ENCODE data around the gene RABL6. TPM values are rescaled to one million over a fixed set of nuclear protein-coding genes. Genes with fewer than 3 reads are reported as not detected.
"Not testable (repeated sequence)": the region's sequence is repeated elsewhere in the genome, so short reads cannot be mapped to it uniquely, and the experiment has no call there.

RABL6 gene
- total RNA-seq, 2 experiments from 2014 or later, result 117 to 118 TPM

DNA sequence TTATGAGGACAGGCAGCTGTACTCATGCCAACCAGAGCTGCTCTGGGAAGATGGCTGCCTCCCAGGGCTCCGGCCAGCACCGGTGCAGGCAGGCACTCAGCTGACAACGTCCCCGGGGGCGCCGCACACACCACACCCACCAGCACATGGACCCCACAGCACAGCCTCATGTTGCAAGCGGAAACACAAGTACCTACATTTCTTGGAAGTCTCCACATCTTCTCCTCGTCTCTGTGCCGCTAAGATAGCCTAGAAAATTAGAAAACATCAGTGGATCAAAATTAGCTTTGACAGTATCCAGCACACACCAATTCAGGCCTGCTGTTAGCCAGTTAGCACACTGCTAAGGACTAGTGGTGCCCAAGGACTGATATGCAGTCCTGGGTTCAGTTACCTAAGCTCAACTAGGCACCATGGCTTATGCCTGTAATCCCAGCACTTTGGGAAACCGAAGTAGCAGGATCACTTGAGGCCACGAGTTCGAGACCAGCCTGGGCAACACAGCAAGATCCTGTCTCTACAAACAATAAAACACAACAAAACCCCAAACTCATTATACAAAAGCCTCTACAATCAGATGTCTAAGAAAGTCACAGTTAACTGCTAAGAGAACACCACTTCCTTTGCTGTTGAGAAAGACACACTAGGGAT, 56.0 kb downstream of the RABL6 start:
- H3K4me1 Mint-ChIP-seq (ENCODE audit: low read depth), result peaks cover 19% of the 10 kb centered on the region
- peaks cover 19% of the 10 kb centered on the region for H3K36me3 Mint-ChIP-seq (ENCODE audit: low read depth)
- ChIA-PET CTCF (interaction anchor here (0.8 to 1.3 kb wide), 2 partner anchors 20 to 166 kb away, joined by 3 read pairs; no protein-coding TSS in a partner anchor), POLR2A (interaction anchor here (0.6 kb wide), 1 partner anchor 198 kb away, joined by 3 read pairs; no protein-coding TSS in a partner anchor)
- DNase-seq (no peak), ATAC-seq (no peak)
- H3K27me3 Mint-ChIP-seq (ENCODE audit: low read depth), result no peaks in the 10 kb centered on the region
- H3K4me3 Mint-ChIP-seq, result no peak overlapping the region
- H3K27ac Mint-ChIP-seq, result peak overlapping the region; percentile 49
- no peaks in the 10 kb centered on the region for H3K9me3 Mint-ChIP-seq (ENCODE audit: insufficient read depth)

DNA sequence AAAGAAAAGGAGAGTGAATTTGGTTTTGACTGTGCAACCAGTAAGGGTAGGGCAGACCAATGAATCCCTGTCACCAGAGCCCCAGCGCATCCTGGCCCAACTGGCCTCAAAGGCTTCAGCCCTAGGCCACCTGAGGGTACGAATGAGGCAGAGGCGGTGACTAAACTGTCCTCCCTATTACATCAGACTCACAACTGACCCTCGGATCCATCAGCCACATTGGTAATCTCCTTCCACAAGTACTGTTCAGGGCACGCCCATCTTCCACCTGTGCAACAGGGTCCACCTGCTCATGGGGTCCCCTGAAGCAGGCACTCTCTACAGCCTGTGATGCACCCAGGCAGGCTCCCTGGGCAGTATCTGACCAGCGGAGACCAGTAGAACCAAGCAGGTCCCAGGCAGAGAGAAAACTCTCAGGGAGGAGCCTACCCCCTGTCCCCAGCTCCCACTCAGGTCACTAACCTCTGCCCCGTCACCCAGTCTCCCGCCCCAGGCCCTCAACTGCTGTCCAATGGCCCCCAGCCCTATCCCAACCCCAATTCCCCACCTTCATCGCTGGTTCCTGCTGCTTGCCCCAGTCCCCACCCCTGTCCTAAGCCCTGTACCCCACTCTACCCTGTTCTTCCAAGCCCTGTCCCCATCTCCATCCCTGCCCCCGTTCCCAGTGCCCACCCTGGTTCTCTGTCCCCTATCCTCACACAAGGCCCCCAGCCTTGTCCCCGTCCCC, 57.5 kb downstream of the RABL6 start:
- Mint-ChIP-seq H3K4me3 (peak overlapping the region; percentile 87), H3K27ac (peak overlapping the region; percentile 90), H3K9me3 (ENCODE audit: insufficient read depth) (no peaks in the 10 kb centered on the region), H3K36me3 (ENCODE audit: low read depth) (peaks cover 19% of the 10 kb centered on the region), H3K4me1 (ENCODE audit: low read depth) (peaks cover 19% of the 10 kb centered on the region), H3K27me3 (ENCODE audit: low read depth) (no peaks in the 10 kb centered on the region)
- ChIA-PET POLR2A (no interaction called here), CTCF (no interaction called here)
- ATAC-seq, result no peak
- DNase-seq, result no peak

DNA sequence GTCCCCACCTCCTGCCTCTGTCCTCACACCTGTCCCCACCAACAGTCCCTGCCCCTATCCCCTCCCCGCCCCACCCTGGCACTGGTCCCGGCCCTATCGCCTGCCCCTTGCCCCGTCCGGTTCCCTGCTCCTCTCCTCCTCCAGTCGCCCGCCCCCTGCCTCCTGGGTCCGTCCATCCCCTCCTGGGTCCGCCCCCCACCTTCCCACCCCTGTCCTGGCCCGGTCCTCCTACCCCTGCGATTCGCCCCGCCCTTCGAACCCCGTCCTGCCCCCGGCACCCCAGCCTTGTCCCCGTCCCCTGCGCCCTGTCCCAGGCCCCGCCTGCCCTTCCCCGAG, 58.0 kb downstream of the RABL6 start:
- Mint-ChIP-seq H3K4me3 (peak overlapping the region; percentile 87), H3K27me3 (ENCODE audit: low read depth) (no peaks in the 10 kb centered on the region), H3K36me3 (ENCODE audit: low read depth) (peaks cover 19% of the 10 kb centered on the region), H3K9me3 (ENCODE audit: insufficient read depth) (no peaks in the 10 kb centered on the region), H3K4me1 (ENCODE audit: low read depth) (peaks cover 19% of the 10 kb centered on the region), H3K27ac (peak overlapping the region; percentile 90)
- ChIA-PET POLR2A (interaction anchor here (1.0 kb wide), 1 partner anchor 9 kb away, joined by 4 read pairs; no protein-coding TSS in a partner anchor), CTCF (no interaction called here)
- ATAC-seq (peak; percentile 24), DNase-seq (no peak)

DNA sequence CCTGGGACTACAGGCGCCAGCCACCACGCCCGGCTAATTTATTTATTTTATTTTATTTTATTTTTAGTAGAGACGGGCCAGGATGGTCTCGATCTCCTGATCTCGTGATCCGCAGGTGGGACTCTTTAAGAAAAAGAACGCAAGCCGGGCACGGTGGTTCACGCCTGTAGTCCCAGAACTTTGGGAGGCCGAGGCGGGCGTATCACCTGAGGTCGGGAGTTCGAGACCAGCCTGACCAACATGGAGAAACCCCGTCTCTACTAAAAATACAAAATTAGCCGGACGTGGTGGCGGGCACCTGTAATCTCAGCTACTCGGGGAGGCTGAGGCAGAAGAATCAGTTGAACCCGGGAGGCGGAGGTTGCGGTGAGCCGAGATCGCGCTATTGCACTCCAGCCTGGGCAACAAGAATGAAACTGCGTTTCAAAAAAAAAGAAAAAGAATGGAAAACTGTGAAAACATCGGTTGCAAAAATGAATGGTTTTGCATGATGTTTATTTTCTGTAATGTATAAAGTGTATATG, 59.2 kb downstream of the RABL6 start:
- DNase-seq; H3K27me3 Mint-ChIP-seq (ENCODE audit: low read depth); POLR2A ChIA-PET; H3K9me3 Mint-ChIP-seq (ENCODE audit: insufficient read depth); ATAC-seq; H3K27ac Mint-ChIP-seq: not testable (repeated sequence)
- peaks cover 19% of the 10 kb centered on the region for H3K36me3 Mint-ChIP-seq (ENCODE audit: low read depth)
- peaks cover 19% of the 10 kb centered on the region for H3K4me1 Mint-ChIP-seq (ENCODE audit: low read depth)
- H3K4me3 Mint-ChIP-seq, result peak overlapping the region; percentile 73
- CTCF ChIA-PET, result interaction anchor here (1.1 kb wide), 1 partner anchor 15 kb away, joined by 3 read pairs; no protein-coding TSS in a partner anchor

DNA sequence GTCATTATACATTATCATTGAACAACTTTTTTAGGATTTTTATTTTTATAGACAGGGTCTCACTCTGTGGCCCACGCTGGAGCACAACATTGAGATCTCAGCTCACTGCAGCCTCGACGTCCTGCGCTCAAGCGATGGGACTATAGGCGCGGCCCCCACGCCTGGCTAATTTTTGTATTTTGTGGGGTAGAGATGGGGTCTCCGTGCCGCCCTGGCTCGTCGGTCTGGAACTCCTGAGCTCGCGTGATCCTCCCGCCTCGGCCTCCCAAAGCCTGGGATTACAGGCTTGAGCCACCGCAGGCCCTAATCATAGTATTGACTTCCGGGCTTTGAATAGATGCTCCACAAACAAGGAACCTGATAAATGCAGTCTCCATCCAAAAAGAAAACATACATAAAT, 59.7 kb downstream of the RABL6 start:
- ChIA-PET CTCF (no interaction called here), POLR2A (no interaction called here)
- no peak for DNase-seq
- no peak for ATAC-seq
- Mint-ChIP-seq H3K4me1 (ENCODE audit: low read depth) (peaks cover 19% of the 10 kb centered on the region), H3K27me3 (ENCODE audit: low read depth) (no peaks in the 10 kb centered on the region), H3K9me3 (ENCODE audit: insufficient read depth) (peaks cover 4% of the 10 kb centered on the region), H3K4me3 (peak overlapping the region; percentile 73), H3K27ac (peak overlapping the region; percentile 5), H3K36me3 (ENCODE audit: low read depth) (peaks cover 16% of the 10 kb centered on the region)

DNA sequence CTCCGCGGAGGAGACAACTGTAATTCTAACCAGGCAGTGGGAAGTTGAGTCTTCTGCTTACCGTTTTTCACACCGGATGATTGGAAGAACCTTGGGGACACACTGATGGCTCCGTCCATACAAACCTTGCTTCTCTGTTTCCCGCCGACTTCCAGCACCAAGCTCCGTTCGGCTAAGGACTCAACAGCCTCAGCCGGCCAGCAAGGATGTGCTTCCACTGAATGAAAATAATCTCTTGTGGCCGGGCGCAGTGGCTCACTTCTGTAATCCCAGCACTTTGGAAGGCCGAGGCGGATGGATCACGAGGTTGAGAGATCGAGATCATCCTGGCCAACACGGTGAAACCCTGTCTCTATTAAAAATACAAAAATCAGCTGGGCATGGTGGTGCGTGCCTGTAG, 60.2 kb downstream of the RABL6 start:
- DNase-seq (no peak), ATAC-seq (no peak)
- POLR2A ChIA-PET, result no interaction called here
- Mint-ChIP-seq H3K4me1 (ENCODE audit: low read depth) (peaks cover 19% of the 10 kb centered on the region), H3K27ac (peak overlapping the region; percentile 5), H3K9me3 (ENCODE audit: insufficient read depth) (peaks cover 7% of the 10 kb centered on the region), H3K36me3 (ENCODE audit: low read depth) (peaks cover 14% of the 10 kb centered on the region), H3K4me3 (peak overlapping the region; percentile 73), H3K27me3 (ENCODE audit: low read depth) (no peaks in the 10 kb centered on the region)
- CTCF ChIA-PET, result no interaction called here

DNA sequence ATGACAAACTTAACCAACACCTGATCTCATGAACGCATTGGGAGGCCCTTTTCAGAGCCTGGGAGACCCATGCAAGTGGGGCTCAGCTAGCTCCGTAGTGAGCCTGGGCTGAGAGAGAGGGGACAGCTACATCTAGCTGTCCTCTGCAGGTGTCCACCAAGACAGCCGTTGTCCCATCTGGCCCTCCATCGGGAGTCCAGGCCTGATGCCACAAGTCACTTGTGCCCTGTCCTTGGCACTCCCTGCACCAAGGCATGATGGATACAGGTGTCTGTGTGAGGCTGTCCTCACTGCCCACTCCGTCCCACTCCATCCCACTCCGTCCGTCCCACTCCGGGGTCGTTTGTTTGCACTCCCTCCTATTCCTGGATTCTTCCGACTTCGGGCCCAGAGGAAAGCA, 60.9 kb downstream of the RABL6 start:
- peaks cover 19% of the 10 kb centered on the region for H3K4me1 Mint-ChIP-seq (ENCODE audit: low read depth)
- H3K36me3 Mint-ChIP-seq (ENCODE audit: low read depth), result peaks cover 7% of the 10 kb centered on the region
- H3K9me3 Mint-ChIP-seq (ENCODE audit: insufficient read depth), result peaks cover 11% of the 10 kb centered on the region
- no peak for ATAC-seq
- H3K27me3 Mint-ChIP-seq (ENCODE audit: low read depth), result no peaks in the 10 kb centered on the region
- DNase-seq, result no peak
- POLR2A ChIA-PET, result no interaction called here
- CTCF ChIA-PET, result interaction anchor here (1.0 kb wide), 1 partner anchor 16 kb away, joined by 3 read pairs; no protein-coding TSS in a partner anchor
- no peak overlapping the region for H3K4me3 Mint-ChIP-seq
- no peak overlapping the region for H3K27ac Mint-ChIP-seq

DNA sequence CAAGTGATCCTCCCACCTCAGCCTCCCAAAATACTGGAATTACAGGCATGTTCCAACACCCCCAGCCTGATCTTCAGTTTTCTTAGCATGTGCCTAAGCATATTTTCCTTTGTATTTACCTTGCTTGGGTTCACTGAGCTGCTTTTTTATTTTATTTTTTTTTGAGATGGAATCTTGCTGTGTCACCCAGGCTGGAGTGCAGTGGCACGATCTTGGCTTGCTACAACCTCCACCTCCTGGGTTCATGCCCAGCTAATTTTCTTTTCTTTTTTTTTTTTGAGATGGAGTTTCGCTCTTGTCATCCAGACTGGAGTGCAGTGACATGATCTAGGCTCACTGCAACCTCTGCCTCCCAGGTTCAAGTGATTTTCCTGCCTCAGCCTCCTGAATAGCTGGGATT, 61.9 kb downstream of the RABL6 start:
- not testable (repeated sequence) for ATAC-seq; H3K36me3 Mint-ChIP-seq (ENCODE audit: low read depth); DNase-seq; H3K4me3 Mint-ChIP-seq; H3K27me3 Mint-ChIP-seq (ENCODE audit: low read depth); H3K27ac Mint-ChIP-seq
- H3K4me1 Mint-ChIP-seq (ENCODE audit: low read depth), result peaks cover 11% of the 10 kb centered on the region
- POLR2A ChIA-PET, result interaction anchor here (1.8 kb wide), 1 partner anchor 12 kb away, joined by 6 read pairs; no protein-coding TSS in a partner anchor
- H3K9me3 Mint-ChIP-seq (ENCODE audit: insufficient read depth), result peaks cover 11% of the 10 kb centered on the region
- CTCF ChIA-PET, result interaction anchor here (1.0 to 1.9 kb wide), 2 partner anchors 12 to 159 kb away, joined by 3 to 6 read pairs; partner anchors contain the start of gene ABCA2

DNA sequence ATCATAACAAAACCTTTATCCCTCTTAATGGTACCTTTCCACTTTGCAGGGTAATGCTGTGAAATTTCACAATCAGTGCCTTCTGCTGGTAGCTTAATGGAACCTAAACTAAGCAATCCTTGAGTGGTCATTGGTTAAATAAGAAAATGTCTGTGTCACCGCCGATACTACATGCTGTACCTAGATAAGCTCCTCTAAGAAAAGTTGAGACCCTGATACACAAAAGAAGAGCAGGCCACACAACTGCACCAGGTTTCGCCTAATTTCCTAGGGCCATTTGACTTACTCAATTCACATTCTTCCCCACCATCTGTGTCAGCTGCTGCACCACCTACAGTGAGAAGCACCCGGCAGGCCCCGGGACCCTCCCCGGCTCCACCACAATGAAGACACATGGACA, 67.4 kb downstream of the RABL6 start:
- H3K9me3 Mint-ChIP-seq (ENCODE audit: insufficient read depth), result peaks cover 11% of the 10 kb centered on the region
- H3K27me3 Mint-ChIP-seq (ENCODE audit: low read depth), result no peaks in the 10 kb centered on the region
- H3K36me3 Mint-ChIP-seq (ENCODE audit: low read depth), result no peaks in the 10 kb centered on the region
- H3K27ac Mint-ChIP-seq, result no peak overlapping the region
- ChIA-PET POLR2A (interaction anchor here (0.6 to 0.9 kb wide), 2 partner anchors 27 to 55 kb away, joined by 3 to 4 read pairs; no protein-coding TSS in a partner anchor), CTCF (interaction anchor here (0.8 to 1.0 kb wide), 2 partner anchors 13 to 33 kb away, joined by 4 read pairs; partner anchors contain the start of gene AJM1)
- ATAC-seq (no peak), DNase-seq (no peak)
- peaks cover 6% of the 10 kb centered on the region for H3K4me1 Mint-ChIP-seq (ENCODE audit: low read depth)
- no peak overlapping the region for H3K4me3 Mint-ChIP-seq

DNA sequence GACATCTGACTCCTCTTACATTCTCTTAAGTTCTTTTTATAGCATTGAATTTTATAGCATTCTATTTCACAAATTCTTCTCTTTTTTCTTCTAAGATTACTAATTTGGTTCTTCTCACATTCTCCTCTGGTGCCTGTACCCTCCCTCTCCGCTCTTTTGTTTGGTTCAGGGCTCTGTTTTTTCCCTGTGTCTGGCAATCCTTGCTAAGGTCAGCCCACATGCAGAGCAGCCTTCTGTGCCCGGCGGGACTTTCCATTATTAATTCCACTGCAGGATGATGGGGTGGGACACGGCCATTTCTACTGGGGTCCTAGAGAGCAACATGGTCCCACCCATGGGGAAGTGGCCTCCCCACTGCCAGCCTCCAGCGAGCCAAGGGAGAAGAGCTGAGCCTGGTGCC, 68.7 kb downstream of the RABL6 start:
- H3K36me3 Mint-ChIP-seq (ENCODE audit: low read depth), result no peaks in the 10 kb centered on the region
- H3K9me3 Mint-ChIP-seq (ENCODE audit: insufficient read depth), result peaks cover 9% of the 10 kb centered on the region
- ChIA-PET POLR2A (no interaction called here), CTCF (no interaction called here)
- H3K4me3 Mint-ChIP-seq, result no peak overlapping the region
- DNase-seq (no peak), ATAC-seq (no peak)
- no peaks in the 10 kb centered on the region for H3K27me3 Mint-ChIP-seq (ENCODE audit: low read depth)
- H3K4me1 Mint-ChIP-seq (ENCODE audit: low read depth), result peaks cover 16% of the 10 kb centered on the region
- H3K27ac Mint-ChIP-seq, result no peak overlapping the region

DNA sequence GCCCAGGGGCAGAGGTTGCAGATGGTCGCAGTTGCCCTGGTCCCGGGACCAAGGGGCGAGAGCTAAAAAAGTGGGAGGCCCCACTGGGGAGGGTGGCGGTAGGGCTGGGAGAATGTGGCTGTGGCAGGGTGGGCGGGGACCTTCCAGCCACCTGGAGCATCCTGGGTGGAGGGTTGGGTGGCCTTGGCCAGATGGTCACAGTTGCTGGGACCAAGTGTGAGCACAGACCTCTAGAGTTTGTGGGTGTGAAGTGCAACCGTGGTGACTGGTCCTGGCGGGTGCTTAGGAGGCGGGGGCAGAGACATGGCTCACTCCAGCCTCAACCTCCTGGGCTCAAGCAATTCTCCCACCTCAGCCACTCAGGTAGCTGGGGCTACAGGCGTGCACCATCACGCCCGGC, 72.9 kb downstream of the RABL6 start:
- no peaks in the 10 kb centered on the region for H3K9me3 Mint-ChIP-seq (ENCODE audit: insufficient read depth)
- DNase-seq, result no peak
- peak overlapping the region; percentile 69 for H3K27ac Mint-ChIP-seq
- ChIA-PET POLR2A (interaction anchor here (1.3 to 2.2 kb wide), 3 partner anchors 8 to 112 kb away, joined by 3 to 15 read pairs (median 7); no protein-coding TSS in a partner anchor), CTCF (interaction anchor here (1.0 to 3.0 kb wide), 6 partner anchors 11 to 154 kb away, joined by 3 to 21 read pairs (median 8); partner anchors contain the start of gene AJM1)
- peaks cover 49% of the 10 kb centered on the region for H3K4me1 Mint-ChIP-seq (ENCODE audit: low read depth)
- ATAC-seq, result no peak
- peak overlapping the region; percentile 8 for H3K4me3 Mint-ChIP-seq
- no peaks in the 10 kb centered on the region for H3K27me3 Mint-ChIP-seq (ENCODE audit: low read depth)
- H3K36me3 Mint-ChIP-seq (ENCODE audit: low read depth), result peaks cover 8% of the 10 kb centered on the region

Data from activated CD8-positive, alpha-beta T cell treated with anti-CD3 and anti-CD28 coated beads, Interleukin-2, amount 10 ng/mL, durations not matched to agents 7 days and 5 days (primary cell).